Motor neuron (in vitro differentiated cells): Measurements from ENCODE around the gene FHIT. TPM values are rescaled to one million over a fixed set of nuclear protein-coding genes. Genes with fewer than 3 reads are reported as not detected.

Experiments
- ATAC-seq, 8 experiments: fragments of 200-7000 bp; cut with Tn5 transposase; replicated peaks in 6 of 8; 2 replicates each; pipeline ENCODE4 v1.8.0; 2021; ENCODE audit warnings: mild to moderate bottlenecking in 8 of 8, moderate library complexity in 8 of 8
- H3K27ac ChIP-seq, 2 donors: fragments of 250-450 bp; sonication (Bioruptor Pico); 2 replicates each; pipeline ENCODE4 v1.9.0; 2021; ENCODE audit warnings: antibody characterized with exemption in 2 of 2, mild to moderate bottlenecking in 2 of 2, moderate library complexity in 1 of 2
- H3K4me1 ChIP-seq, 2 donors: fragments of 250-450 bp; sonication (Bioruptor Pico); replicated peaks in 1 of 2; 2 replicates each; pipeline ENCODE4 v1.6.1; 2021; ENCODE audit warnings: antibody characterized with exemption in 2 of 2, mild to moderate bottlenecking in 2 of 2, moderate library complexity in 1 of 2
- H3K4me3 ChIP-seq, 5 donors: fragments of 250-450 bp; sonication (Bioruptor Pico); 2 replicates each; pipeline ENCODE4 v1.9.0; 2021; ENCODE audit warnings: antibody characterized with exemption in 5 of 5, mild to moderate bottlenecking in 5 of 5, moderate library complexity in 4 of 5
- WGBS, 10 experiments: fragments of 450-650 bp; shearing (Covaris generic); methylation state at CpG; one replicate each; pipeline ENCODE4 v1.0.0; 2022; 5-methylcytosine and 5-hydroxymethylcytosine counted together
- in situ Hi-C, 9 experiments: fragments of 400-800 bp; cut with MboI; loops; one replicate each; pipeline ENCODE4 v1.15.0; 2021; ENCODE audit warnings: low sequenced_read_pairs in 9 of 9, low pct_unique_long_range_greater_than_20kb in 2 of 9; ENCODE audit not compliant: unreplicated experiment in 9 of 9
- total RNA-seq, 8 experiments: library from RNA; unstranded; fragments of 300-600 nt; gene quantifications; 2 replicates each; pipeline versions ENCODE4 v1.2.3 to v1.2.4, GENCODE V29; 2022

The FHIT gene
- total RNA-seq, 8 experiments from 2014 or later = 1.6 to 25.1 (median 12.1) TPM

- no peaks in the 10 kb centered on the region for H3K4me1 ChIP-seq
- 17 to 100% (median 72%) methylated on average over 1 to 2 of the region's 2 CpGs; no CpG with 5 or more reads in 4 of the 10 experiments for WGBS, 10 experiments
- no peak overlapping the region for H3K4me3 ChIP-seq
- no peak overlapping the region for H3K27ac ChIP-seq
- in situ Hi-C loops = no loop called here
- no peak for ATAC-seq
These were observed 1343.0 kb downstream of the FHIT start for GRCh38 chr3:59908280-59908679.

GRCh38 chr3:59904296-59904695 lies 1347.0 kb downstream of the FHIT start:
- ATAC-seq = no peak
- WGBS, 10 experiments = 7 to 100% (median 87%) methylated on average over 1 to 3 of the region's 3 CpGs
- no peak overlapping the region for H3K4me3 ChIP-seq
- in situ Hi-C loops = no loop called here
- no peaks in the 10 kb centered on the region for H3K4me1 ChIP-seq
- H3K27ac ChIP-seq = no peak overlapping the region

DNA sequence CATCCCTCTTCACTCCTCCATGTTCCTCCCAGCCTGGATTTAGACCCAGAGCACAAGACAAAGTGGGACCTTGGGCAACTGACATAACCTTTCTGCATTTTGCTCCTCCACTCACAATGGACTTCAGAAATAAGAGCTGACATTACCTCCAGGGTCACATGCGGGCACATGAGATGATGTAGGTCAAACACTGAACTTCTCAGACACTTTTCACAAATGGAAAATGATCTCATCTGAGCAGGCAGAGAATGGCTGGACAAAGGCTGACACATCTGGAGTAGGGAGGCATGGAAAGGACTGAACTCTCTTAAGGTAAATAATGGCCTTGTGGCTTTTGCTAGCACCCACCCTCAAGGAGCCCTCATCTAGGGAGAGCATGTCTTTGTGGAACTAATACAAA lies 1352.2 kb downstream of the FHIT start:
- H3K27ac ChIP-seq = no peak overlapping the region
- H3K4me3 ChIP-seq = no peak overlapping the region
- no peaks in the 10 kb centered on the region for H3K4me1 ChIP-seq
- peak in 2 of 8 experiments; percentile 68 to 77 for ATAC-seq
- in situ Hi-C loops = no loop called here
- 80 to 100% (median 100%) methylated on average over 1 of the region's 1 CpG; no CpG with 5 or more reads in 6 of the 10 experiments for WGBS, 10 experiments

GRCh38 chr3:59895972-59896371 lies 1355.3 kb downstream of the FHIT start:
- no peaks in the 10 kb centered on the region for H3K4me1 ChIP-seq
- 50 to 100% (median 74%) methylated on average over 1 to 3 of the region's 3 CpGs for WGBS, 10 experiments
- no peak for ATAC-seq
- no peak overlapping the region for H3K27ac ChIP-seq
- H3K4me3 ChIP-seq = no peak overlapping the region
- in situ Hi-C loops = no loop called here

DNA sequence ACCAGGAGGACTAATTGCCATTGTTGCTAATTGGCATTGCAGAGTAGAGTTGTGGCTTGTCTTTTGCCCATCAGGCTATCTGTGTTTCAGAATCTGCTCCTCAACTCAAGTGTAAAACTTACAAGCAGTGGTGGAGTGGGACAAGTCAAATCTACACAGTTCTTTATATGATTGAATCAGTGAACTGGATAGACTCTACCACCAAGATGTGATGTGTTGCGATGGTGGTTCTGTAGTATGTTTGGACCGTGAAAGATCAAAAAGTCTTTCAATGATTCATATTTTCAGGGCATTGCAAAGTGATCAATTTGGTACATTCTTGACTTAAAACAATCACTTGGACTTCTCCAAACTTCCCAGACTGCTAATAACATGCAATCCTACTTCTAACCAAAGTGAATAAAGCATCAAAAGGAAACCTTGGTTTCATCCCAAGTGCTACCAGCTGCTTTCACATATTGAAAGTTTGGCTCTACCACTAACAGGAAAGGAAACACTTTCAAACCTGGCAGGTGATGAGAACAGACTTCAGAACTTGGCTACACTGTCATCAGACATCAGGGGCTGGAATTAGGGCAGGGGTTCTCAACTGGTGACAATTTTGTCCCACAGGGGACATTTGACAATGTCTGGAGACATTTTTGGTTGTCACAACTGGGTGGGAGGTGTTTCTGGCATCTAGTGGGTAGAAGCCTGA lies 1356.7 kb downstream of the FHIT start:
- no peak overlapping the region for H3K4me3 ChIP-seq
- in situ Hi-C loops = no loop called here
- no peaks in the 10 kb centered on the region for H3K4me1 ChIP-seq
- no peak overlapping the region for H3K27ac ChIP-seq
- no peak for ATAC-seq
- WGBS, 10 experiments = 11 to 100% (median 93%) methylated on average over 1 to 2 of the region's 2 CpGs; no CpG with 5 or more reads in 3 of the 10 experiments

GRCh38 chr3:59890639-59891038 lies 1360.6 kb downstream of the FHIT start:
- no peaks in the 10 kb centered on the region for H3K4me1 ChIP-seq
- no peak overlapping the region for H3K4me3 ChIP-seq
- no peak overlapping the region for H3K27ac ChIP-seq
- no peak for ATAC-seq
- 20 to 100% (median 85%) methylated on average over 1 to 3 of the region's 3 CpGs for WGBS, 10 experiments
- in situ Hi-C loops = no loop called here

GRCh38 chr3:59886790-59887189 lies 1364.5 kb downstream of the FHIT start:
- ATAC-seq = no peak
- in situ Hi-C loops = no loop called here
- WGBS, 10 experiments = 80 to 100% (median 90%) methylated on average over 1 of the region's 1 CpG; no CpG with 5 or more reads in 6 of the 10 experiments
- no peak overlapping the region for H3K27ac ChIP-seq
- no peaks in the 10 kb centered on the region for H3K4me1 ChIP-seq
- no peak overlapping the region for H3K4me3 ChIP-seq

GRCh38 chr3:59885899-59886400 lies 1365.3 kb downstream of the FHIT start:
- Histone ChIP-seq H3K4me3 (no peak overlapping the region), H3K4me1 (no peaks in the 10 kb centered on the region), H3K27ac (no peak overlapping the region)
- 80 to 100% (median 94%) methylated on average over 1 to 2 of the region's 2 CpGs; no CpG with 5 or more reads in 3 of the 10 experiments for WGBS, 10 experiments
- no peak for ATAC-seq
- in situ Hi-C loops = no loop called here

- ATAC-seq = no peak
- Histone ChIP-seq H3K4me1 (peaks cover under 1 to 2% of the 10 kb centered on the region in 2 donors), H3K27ac (no peak overlapping the region), H3K4me3 (no peak overlapping the region)
- in situ Hi-C loops = no loop called here
- 34 to 100% (median 90%) methylated on average over 2 to 4 of the region's 4 CpGs for WGBS, 10 experiments
These were observed 1366.2 kb downstream of the FHIT start for GRCh38 chr3:59885101-59885500.

GRCh38 chr3:59884409-59884808 lies 1366.8 kb downstream of the FHIT start:
- no peak overlapping the region for H3K27ac ChIP-seq
- ATAC-seq = no peak
- WGBS, 10 experiments = 82 to 100% (median 100%) methylated on average over 1 to 2 of the region's 2 CpGs; no CpG with 5 or more reads in 2 of the 10 experiments
- peaks cover 2 to 5% of the 10 kb centered on the region in 2 donors for H3K4me1 ChIP-seq
- in situ Hi-C loops = no loop called here
- no peak overlapping the region for H3K4me3 ChIP-seq

GRCh38 chr3:59882746-59883145 lies 1368.5 kb downstream of the FHIT start:
- in situ Hi-C loops = no loop called here

GRCh38 chr3:59880717-59881116 lies 1370.5 kb downstream of the FHIT start:
- WGBS, 10 experiments = 23 to 86% (median 71%) methylated on average over 1 to 2 of the region's 2 CpGs; no CpG with 5 or more reads in 3 of the 10 experiments

More at GRCh38 chr3:59882746-59883145, 1368.5 kb downstream of the FHIT start:
- 0 to 100% (median 67%) methylated on average over 1 to 2 of the region's 2 CpGs; no CpG with 5 or more reads in 3 of the 10 experiments for WGBS, 10 experiments
- Histone ChIP-seq H3K27ac (no peak overlapping the region), H3K4me3 (no peak overlapping the region), H3K4me1 (peaks cover 14 to 20% of the 10 kb centered on the region in 2 donors)
- no peak for ATAC-seq

DNA sequence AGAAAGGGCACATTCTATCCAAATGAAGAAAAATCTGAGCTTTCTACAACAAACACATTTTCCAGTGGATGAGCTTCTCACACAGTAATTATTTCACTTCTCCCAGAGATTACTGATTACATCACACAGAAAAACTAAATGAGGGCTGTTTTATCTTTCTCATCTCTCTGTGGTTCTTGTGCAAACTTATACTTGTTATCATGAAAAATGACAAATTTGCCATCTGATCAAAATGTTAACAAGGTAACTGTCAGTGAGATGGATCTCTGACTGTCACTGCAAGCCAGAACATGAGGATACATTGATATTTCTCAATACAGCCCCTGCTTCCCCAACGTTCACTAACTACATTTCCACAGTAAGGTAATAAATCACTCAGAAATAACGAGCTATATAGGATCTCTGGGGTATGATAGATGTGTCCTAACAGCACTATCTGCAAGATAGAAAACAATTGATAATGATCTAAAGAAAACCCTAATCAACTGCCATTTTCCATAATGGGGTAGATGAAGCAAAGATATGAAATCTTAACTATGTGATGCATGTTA lies 1372.1 kb downstream of the FHIT start:
- in situ Hi-C loops = no loop called here
- no peak overlapping the region for H3K4me3 ChIP-seq
- H3K27ac ChIP-seq = peak overlapping the region in 1 of 2 donors; percentile 9
- H3K4me1 ChIP-seq = peaks cover 22 to 25% of the 10 kb centered on the region in 2 donors
- ATAC-seq = peak in 5 of 8 experiments; percentile 54 to 87 (median 66)
- WGBS, 10 experiments = 0 to 51% (median 39%) methylated on average over 1 to 2 of the region's 2 CpGs; no CpG with 5 or more reads in 1 of the 10 experiments

More at GRCh38 chr3:59880717-59881116, 1370.5 kb downstream of the FHIT start:
- Histone ChIP-seq H3K4me1 (peaks cover 14 to 20% of the 10 kb centered on the region in 2 donors), H3K4me3 (no peak overlapping the region), H3K27ac (no peak overlapping the region)
- in situ Hi-C loops = no loop called here
- ATAC-seq = no peak
